NK-92 treated with Interleukin-12 subunit alpha and Interleukin-12 subunit beta, amount 100 ng/mL, for 24 hours (cell line): ENCODE data around the gene ATAD5.
"Not testable (repeated sequence)": the region's sequence is repeated elsewhere in the genome, so short reads cannot be mapped to it uniquely, and the experiment has no call there.

ENCODE experiments used
- DNase-seq: peaks from one replicate; lab custom pipeline; 2025; lab: John Stamatoyannopoulos, UW

Gene ATAD5

DNA sequence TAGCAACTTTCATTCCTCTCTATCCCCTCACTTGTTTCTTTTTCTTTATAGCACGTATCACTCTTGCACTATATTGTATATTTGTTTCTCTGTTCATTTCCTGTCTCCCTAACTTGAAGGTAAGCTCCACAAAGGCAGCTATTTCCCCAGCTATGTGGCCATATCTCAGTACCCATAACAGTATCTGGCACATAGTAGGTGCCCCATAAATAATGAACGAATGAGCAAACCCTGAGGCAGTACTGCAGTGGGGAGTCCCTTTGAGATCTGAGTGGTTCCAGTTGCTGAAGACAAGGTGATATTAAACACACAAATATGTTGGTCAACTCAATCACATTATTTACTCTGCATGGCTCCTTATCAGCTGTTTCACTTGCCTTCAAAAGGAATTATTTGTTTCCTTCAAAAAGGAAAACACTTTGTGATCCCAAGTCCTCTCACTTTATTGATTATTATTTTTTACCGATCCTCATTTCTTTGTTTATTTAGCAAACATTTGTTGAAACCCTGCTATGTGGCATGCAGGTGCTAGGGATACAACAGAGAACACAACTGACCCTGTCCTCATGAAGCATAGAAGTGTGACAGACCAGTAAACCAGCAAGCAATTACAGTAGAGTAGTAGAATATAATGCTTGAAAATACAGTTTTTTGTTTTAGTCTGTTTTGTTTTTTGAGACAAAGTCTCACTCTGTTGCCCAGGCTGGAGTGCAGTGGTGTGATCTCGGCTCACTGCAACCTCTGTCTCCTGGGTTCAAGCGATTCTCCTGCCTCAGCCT is 84.3 kb downstream of the ATAD5 start:
- no peak for DNase-seq

DNA sequence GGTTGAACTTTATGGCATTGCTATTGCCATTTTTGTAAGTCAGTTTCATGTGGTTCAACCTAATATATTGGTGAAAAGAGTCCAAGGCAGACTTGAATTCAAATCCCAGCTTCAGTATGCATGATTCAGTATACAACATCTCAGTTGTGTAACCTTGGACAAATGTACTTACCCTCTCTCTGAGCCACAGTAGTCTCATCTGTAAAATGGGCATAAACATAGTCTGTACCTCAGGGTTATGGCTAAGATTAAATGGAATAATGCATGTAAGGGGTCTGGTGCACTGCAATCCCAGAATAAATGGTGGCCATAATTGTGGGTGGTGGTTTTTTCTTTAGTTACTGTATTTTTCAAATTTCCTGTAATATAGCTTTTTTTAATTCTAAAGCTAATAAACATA is 85.3 kb downstream of the ATAD5 start:
- DNase-seq: no peak

GRCh38 chr17:30920282-30920681 is 88.5 kb downstream of the ATAD5 start:
- DNase-seq: no peak

DNA sequence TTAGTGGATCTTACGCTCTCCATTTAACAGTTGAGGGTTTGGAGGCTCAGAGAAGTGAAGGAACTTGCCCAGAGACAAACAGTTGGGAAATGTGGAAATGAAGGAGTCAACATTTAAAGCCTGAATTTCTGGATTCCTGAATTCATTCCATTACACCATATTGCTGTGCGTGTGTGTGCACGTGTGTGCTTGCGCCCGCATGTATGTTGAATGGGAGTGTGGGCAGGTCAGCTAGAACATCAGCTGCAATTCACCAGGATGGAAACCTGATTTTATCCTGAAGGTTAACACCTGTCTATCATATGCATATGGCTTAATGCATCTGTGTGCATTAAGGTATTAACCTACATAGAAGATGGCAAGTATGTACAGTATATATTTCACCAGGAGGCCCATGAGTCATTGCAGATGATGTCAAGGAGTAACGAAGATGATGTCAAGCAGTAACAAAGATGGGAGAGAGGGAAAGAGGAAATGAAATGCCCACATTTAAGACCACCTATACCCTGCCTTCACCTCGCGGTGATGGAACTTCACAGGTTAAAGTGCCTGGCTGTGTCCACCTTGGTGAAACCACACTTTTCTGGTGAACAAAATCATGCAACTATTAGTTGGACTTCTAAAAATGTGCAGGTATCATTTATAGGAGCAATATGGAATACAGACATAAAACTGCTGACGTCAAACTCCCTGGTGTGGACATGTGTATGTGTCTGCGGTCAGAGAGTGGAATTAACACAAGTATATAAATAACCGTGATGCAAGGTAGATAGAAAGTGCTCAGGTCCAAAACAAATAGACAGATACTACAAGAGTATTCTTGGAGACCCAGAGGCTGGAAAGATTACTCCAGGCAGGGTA is 89.1 kb downstream of the ATAD5 start:
- no peak for DNase-seq

GRCh38 chr17:30921544-30922196 is 89.9 kb downstream of the ATAD5 start, which contains the start of gene ADAP2:
Gene ADAP2, plus strand, starts transcription at chr17:30921945. Its CDS starts 70 bp downstream, at chr17:30922015.
- no peak for DNase-seq

DNA sequence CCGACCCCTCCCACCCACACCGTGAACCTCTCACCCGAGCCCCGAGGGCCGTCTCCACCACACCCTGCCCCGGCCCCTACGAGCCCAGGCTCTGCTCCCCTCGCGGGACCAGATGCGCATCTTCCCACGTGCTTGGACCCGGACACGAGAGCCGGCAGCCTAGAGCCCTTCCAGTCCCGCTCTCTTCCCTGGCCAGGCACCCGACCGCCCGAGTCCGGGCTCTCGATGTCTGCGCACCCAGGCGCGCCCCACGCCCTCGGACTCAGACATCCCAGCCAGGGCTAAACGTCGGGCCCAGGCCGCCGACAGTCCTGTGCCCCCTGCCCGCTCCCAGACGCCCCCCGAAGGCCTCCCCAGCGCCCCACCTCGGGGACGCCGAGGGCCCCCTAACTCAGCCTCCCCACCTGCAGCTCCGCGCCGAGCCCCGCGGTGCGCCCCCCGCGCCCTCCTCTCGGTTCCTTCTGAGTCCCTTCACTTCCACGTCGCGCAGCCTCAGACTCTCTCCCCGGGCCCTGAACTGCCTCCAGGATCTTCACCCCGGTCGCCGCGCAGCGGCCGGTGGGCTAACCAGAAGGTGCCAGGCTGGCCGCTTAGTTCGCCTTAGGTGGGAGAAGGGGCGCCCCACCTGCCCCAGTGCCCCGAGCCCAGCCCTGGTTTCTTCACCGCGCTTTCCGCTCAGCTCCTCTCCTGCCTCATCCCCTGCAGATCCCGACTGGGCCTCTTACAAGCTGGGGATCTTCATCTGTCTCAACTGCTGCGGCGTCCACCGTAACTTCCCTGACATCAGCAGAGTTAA is 90.7 kb downstream of the ATAD5 start:
- DNase-seq: no peak

- no peak for DNase-seq
Measured at GRCh38 chr17:30924341-30924740, 92.6 kb downstream of the ATAD5 start.

GRCh38 chr17:30926516-30926915 is 94.8 kb downstream of the ATAD5 start:
- no peak for DNase-seq

DNA sequence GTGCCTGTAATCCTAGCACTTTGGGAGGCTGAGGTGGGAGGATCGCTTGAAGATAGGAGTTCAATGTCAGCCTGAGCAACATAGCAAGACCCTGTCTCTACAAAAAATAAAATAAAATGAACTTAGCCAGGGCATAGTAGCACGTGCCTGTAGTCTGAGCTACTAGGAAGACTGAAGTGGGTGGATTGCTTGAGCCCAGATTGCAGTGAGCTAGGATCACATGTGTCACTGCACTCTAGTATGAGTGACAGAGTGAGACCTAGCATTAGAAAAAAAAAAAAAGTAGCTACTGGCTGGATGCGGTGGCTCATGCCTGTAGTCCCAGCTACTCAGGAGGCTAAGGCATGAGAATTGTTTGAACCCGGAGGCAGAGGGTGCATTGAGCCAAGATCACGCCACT is 96.0 kb downstream of the ATAD5 start:
- no peak for DNase-seq

DNA sequence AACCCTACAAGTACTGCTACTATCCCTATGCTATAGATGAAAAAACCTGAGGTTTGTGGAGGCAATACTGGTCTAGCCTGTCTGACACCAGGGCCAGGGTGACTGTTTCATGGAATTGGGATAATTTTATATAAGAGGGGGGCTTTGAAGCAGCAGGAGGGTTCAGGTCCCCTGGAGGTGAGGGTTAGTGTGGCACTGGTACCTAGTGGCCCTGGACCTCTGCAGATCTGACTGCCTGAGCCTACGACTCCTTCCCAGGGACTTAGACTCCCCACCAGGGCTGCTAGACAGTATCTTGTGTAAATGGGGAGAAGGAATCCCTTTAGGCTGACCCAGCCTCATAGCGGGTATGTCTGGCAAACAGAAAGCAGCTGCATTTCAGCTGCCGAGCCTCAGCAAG is 96.8 kb downstream of the ATAD5 start:
- DNase-seq: no peak

- no peak for DNase-seq
Measured at GRCh38 chr17:30929081-30929633, 97.4 kb downstream of the ATAD5 start.

DNA sequence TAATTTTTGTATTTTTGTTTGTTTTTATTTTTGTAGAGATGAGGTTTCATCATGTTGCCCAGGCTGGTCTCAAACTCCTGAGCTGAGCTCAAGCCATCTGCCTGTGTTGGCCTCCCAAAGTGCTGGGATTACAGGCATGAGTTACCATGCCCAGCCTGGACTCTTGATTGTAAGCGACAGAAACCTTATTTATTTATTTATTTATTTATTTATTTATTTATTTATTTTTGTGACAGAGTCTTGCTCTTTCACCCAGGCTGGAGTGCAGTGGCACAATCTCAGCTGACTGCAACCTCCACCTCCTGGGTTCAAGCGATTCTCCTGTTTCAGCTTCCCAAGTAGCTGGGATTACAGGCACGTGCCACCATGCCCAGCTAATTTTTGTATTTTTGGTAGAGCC is 98.1 kb downstream of the ATAD5 start:
- not testable (repeated sequence) for DNase-seq

DNA sequence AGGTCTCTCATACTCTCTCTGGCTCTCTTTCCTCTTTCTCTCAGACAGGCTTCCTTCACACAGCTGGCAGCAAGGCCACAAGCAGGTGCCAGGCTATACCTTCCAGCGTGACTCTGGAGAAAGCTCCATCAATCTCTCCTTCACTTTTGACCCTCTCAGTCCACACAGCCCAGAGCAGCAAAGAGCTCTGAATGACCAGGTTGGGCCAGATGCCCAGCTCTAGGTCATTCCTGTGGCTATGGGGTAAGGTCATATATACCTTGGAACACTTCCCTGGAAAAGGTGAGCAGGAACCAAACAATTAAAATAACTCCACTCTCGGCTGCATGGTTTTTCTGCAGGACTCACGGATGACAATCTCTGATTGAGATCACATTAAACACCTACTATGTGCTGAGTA is 98.7 kb downstream of the ATAD5 start:
- DNase-seq: no peak

GRCh38 chr17:30931582-30931981 is 99.8 kb downstream of the ATAD5 start:
- DNase-seq: not testable (repeated sequence)

DNA sequence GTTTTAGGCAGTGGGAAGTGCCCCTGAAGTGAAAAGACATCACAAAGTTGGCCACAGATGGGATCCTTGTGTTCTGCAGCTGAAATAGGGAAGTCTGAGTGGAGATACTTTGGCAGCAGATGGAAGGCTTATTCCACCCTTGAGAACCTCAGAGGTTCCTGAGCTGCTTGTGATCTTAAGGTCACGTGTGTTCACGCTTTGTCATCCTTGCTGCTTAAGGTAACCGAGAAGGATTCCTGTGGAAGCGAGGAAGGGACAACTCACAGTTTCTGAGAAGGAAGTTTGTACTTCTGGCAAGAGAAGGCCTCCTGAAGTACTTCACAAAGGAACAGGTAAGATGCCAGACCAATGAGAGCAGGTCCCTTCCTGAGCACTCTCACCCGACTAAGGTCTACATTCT is 102.2 kb downstream of the ATAD5 start:
- DNase-seq: no peak

DNA sequence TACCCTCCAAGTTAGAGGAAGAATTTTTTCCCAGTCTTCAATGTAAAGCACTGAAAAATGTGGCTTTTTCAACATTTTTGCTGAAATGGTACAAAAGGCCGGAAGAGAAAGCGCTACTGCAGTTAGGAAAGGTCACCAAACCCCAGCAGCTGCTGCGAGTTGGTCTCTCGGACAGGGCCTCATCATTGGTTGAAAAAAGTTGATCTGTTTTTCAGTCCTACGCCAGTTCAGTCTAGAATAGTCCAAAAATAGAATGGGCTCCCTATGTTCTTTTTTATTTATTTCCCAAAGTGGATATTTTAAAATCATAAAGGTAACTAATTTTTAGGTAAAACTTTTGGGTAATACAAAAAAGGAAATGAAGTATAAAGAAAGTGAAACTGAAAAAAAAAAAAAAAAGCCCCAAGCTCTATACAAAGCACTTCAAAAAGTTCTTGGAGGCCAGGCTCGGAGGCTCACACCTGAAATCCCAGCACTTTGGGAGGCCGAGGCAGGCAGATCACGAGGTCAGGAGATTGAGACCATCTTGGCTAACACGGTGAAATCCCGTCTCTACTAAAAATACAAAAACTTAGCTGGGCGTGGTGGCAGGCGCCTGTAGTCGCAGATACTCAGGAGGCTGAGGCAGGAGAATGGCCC is 107.4 kb downstream of the ATAD5 start:
- DNase-seq: no peak

DNA sequence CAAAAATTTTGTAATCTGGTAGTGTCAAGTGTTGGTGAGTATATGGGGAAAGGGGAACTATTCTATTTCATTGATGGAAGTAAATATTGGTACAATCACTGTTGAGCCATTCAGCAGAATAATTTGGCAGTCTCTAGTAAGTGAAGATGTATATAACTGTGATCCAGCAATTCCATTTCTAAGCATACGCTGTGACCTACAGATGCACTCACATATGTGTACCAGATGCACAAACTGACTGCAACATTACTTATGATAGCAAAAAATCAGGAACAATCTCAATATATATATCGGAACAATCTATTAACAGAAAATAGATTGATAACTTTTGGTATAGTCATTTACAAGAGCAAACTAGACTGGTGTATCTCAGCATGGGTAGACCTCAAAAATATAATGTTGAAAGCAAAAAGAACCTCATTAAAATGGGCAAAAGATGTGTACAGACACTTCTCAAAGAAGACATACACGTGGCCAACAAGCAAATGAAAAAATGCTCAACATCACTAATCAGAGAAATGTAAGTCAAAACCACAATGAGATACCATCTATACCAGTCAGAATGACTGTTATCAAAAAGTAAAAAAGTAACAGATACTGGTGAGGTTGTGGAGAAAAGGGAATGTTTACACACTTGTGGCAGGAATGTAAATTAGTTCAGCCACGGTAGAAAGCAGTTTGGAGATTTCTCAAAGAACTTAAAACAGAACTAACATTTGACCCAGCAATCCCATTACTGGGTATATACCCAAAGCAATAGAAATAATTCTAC is 110.7 kb downstream of the ATAD5 start:
- no peak for DNase-seq
